A549 (cell line): ENCODE results near the gene COMMD2. TPM values are rescaled to one million over a fixed set of nuclear protein-coding genes. Genes with fewer than 3 reads are reported as not detected.

ENCODE experiments used
- ATAC-seq, 2 experiments: fragments of 200-7000 bp in 1 of 2; fragments of >200 bp in 1 of 2; cut with Nextera tagmentation in 1 of 2; cut with Tn5 transposase in 1 of 2; 3 replicates each; pipeline versions ENCODE4 v1.8.0 to v1.9.1; 2018 to 2020; ENCODE audit warnings: mild to moderate bottlenecking in 1 of 2, moderate library complexity in 1 of 2
- CTCF ChIA-PET: fragments of 300-600 bp; sonication (Branson Sonifier 250); formaldehyde crosslinking; extraction: SDS; loops from one replicate; lab custom pipeline; 2021; ENCODE audit warnings: antibody characterized with exemption, inconsistent platforms; lab: Yijun Ruan, JAX
- POLR2A ChIA-PET: fragments of 350-600 bp; formaldehyde crosslinking; extraction: SDS; loops from one replicate; lab custom pipeline; 2021; ENCODE audit warnings: antibody characterized with exemption, inconsistent platforms; lab: Yijun Ruan, JAX
- DNase-seq, 2 experiments: peaks; one replicate each; pipeline versions ENCODE4 v3.0.0 to v3.0.0-alpha.2; 2011 to 2016; ENCODE audit warnings: low read depth in 1 of 2, low spot score in 1 of 2
- FAIRE-seq: peaks from 2 replicates; lab custom pipeline; 2011; peaks lifted over from hg19 to GRCh38; lab: Jason Lieb, UNC
- H3K27ac ChIP-seq, 2 experiments: fragments of >200 bp; sonication (Bioruptor Twin); formaldehyde crosslinking; 3 replicates each; pipeline ENCODE4 v1.5.1; 2016 to 2017
- H3K4me1 ChIP-seq: fragments of >200 bp; sonication (Bioruptor Twin); formaldehyde crosslinking; 3 replicates; pipeline ENCODE4 v1.6.1; 2016
- H3K4me2 ChIP-seq: fragments of >200 bp; sonication (Bioruptor Twin); formaldehyde crosslinking; 3 replicates; pipeline ENCODE4 v1.6.1; 2016
- H3K4me3 ChIP-seq: fragments of >200 bp; sonication (Bioruptor Twin); formaldehyde crosslinking; 3 replicates; pipeline ENCODE4 v1.5.1; 2016
- H3K9me3 ChIP-seq: fragments of >200 bp; sonication (Bioruptor Twin); formaldehyde crosslinking; 3 replicates; pipeline ENCODE4 v1.6.1; 2016
- ATOH8 ChIP-seq: fragments of 250-450 bp; sonication (Bioruptor Pico); IDR thresholded peaks from 2 replicates; pipeline ENCODE4 v1.5.0; 2020; ENCODE audit warnings: low read depth, mild to moderate bottlenecking, moderate library complexity
- CBX8 ChIP-seq: fragments of 200-600 bp; sonication (generic); IDR thresholded peaks from 2 replicates; pipeline ENCODE4 v1.6.1; 2016
- CEBPB ChIP-seq, 2 experiments: fragments of >200 bp in 1 of 2; sonication (Bioruptor Twin) in 1 of 2; formaldehyde crosslinking in 1 of 2; IDR thresholded peaks; 2 replicates each; pipeline ENCODE4 v1.6.1; 2012 to 2016
- CHD2 ChIP-seq: fragments of 150-350 bp; IDR thresholded peaks from 2 replicates; pipeline ENCODE4 v1.6.1; 2014; ENCODE audit warnings: low read length; ENCODE audit not compliant: partially characterized antibody
- EHMT2 ChIP-seq: fragments of 200-600 bp; sonication (generic); IDR thresholded peaks from 2 replicates; pipeline ENCODE4 v1.6.1; 2016; ENCODE audit warnings: antibody characterized with exemption, low read depth, mild to moderate bottlenecking, moderate library complexity
- ELK1 ChIP-seq: fragments of 150-350 bp; IDR thresholded peaks from 2 replicates; pipeline ENCODE4 v1.6.1; 2014; ENCODE audit warnings: low read depth, mild to moderate bottlenecking, low read length
- EP300 ChIP-seq, 2 experiments: fragments of >200 bp; sonication (Bioruptor Twin); formaldehyde crosslinking; IDR thresholded peaks; 2 replicates in 1 of 2; 3 replicates in 1 of 2; pipeline ENCODE4 v1.6.1; 2016 to 2017
- ESRRA ChIP-seq: fragments of 150-350 bp; IDR thresholded peaks from 2 replicates; pipeline ENCODE4 v1.6.1; 2014; ENCODE audit warnings: mild to moderate bottlenecking, low read length, borderline replicate concordance
- GATA3 ChIP-seq: IDR thresholded peaks from 2 replicates; pipeline ENCODE4 v1.6.1; 2012; ENCODE audit warnings: borderline replicate concordance
- HDAC2 ChIP-seq: fragments of 200-600 bp; sonication (generic); IDR thresholded peaks from 2 replicates; pipeline ENCODE4 v1.6.1; 2016
- HEYL ChIP-seq: fragments of 250-450 bp; sonication (Bioruptor Pico); IDR thresholded peaks from 2 replicates; pipeline ENCODE4 v1.8.0; 2021; ENCODE audit warnings: mild to moderate bottlenecking, moderate library complexity
- HOXA7 ChIP-seq: fragments of 250-450 bp; sonication (Bioruptor Pico); IDR thresholded peaks from 2 replicates; pipeline ENCODE4 v1.5.0; 2020; ENCODE audit warnings: mild to moderate bottlenecking, moderate library complexity
- JUNB ChIP-seq: fragments of >200 bp; sonication (Bioruptor Twin); formaldehyde crosslinking; IDR thresholded peaks from 2 replicates; pipeline ENCODE4 v1.6.1; 2016
- KDM1A ChIP-seq: fragments of 200-600 bp; sonication (generic); IDR thresholded peaks from 2 replicates; pipeline ENCODE4 v1.6.1; 2016; ENCODE audit warnings: low read depth, mild to moderate bottlenecking
- KDM5A ChIP-seq: fragments of 200-600 bp; sonication (generic); IDR thresholded peaks from 2 replicates; pipeline ENCODE4 v1.6.1; 2016; ENCODE audit warnings: antibody characterized with exemption, mild to moderate bottlenecking
- MAFK ChIP-seq: fragments of 450-650 bp; IDR thresholded peaks from 2 replicates; pipeline ENCODE4 v1.6.1; 2014; ENCODE audit not compliant: partially characterized antibody
- MYC ChIP-seq: IDR thresholded peaks from 2 replicates; pipeline ENCODE4 v1.6.1; 2012; ENCODE audit warnings: mild to moderate bottlenecking, inconsistent platforms, low read length, improper control_type of control experiment, borderline replicate concordance
- NPAS2 ChIP-seq: fragments of 250-450 bp; sonication (Bioruptor Pico); IDR thresholded peaks from 2 replicates; pipeline ENCODE4 v1.8.0; 2022; ENCODE audit warnings: mild to moderate bottlenecking, moderate library complexity, borderline replicate concordance
- NR3C1 ChIP-seq: fragments of >200 bp; sonication (Bioruptor Twin); formaldehyde crosslinking; IDR thresholded peaks from 3 replicates; pipeline ENCODE4 v1.6.1; 2017
- PBX3 ChIP-seq: IDR thresholded peaks from 2 replicates; pipeline ENCODE4 v1.6.1; 2012
- PHF8 ChIP-seq: fragments of 200-600 bp; sonication (generic); IDR thresholded peaks from 2 replicates; pipeline ENCODE4 v1.6.1; 2016; ENCODE audit warnings: low read depth, mild to moderate bottlenecking, antibody characterized with exemption, moderate library complexity, borderline replicate concordance
- POLR2A ChIP-seq: IDR thresholded peaks from 2 replicates; pipeline ENCODE4 v1.6.1; 2012; ENCODE audit warnings: mild to moderate bottlenecking, low read length
- POLR2AphosphoS2 ChIP-seq: conservative IDR thresholded peaks from 2 replicates; pipeline ENCODE4 v1.6.1; 2012; ENCODE audit warnings: low read length, improper control_type of control experiment, inconsistent platforms
- RAD21 ChIP-seq, 2 experiments: fragments of >200 bp in 1 of 2; sonication (Bioruptor Twin) in 1 of 2; formaldehyde crosslinking in 1 of 2; IDR thresholded peaks in 1 of 2; conservative IDR thresholded peaks in 1 of 2; 2 replicates in 1 of 2; 3 replicates in 1 of 2; pipeline ENCODE4 v1.6.1; 2012 to 2018; ENCODE audit warnings: inconsistent platforms in 1 of 2
- RARB ChIP-seq: fragments of 250-450 bp; sonication (Bioruptor Pico); IDR thresholded peaks from 2 replicates; pipeline ENCODE4 v1.8.0; 2021; ENCODE audit warnings: mild to moderate bottlenecking, moderate library complexity
- REST ChIP-seq: fragments of 200-600 bp; sonication (generic); IDR thresholded peaks from 2 replicates; pipeline ENCODE4 v1.6.1; 2016; ENCODE audit warnings: antibody characterized with exemption, mild to moderate bottlenecking, moderate library complexity
- SMC3 ChIP-seq: fragments of >200 bp; sonication (Bioruptor Twin); formaldehyde crosslinking; IDR thresholded peaks from 3 replicates; pipeline ENCODE4 v1.6.1; 2018; ENCODE audit warnings: inconsistent platforms
- SREBF2 ChIP-seq: fragments of 450-650 bp; IDR thresholded peaks from 2 replicates; pipeline ENCODE4 v1.6.1; 2014; ENCODE audit warnings: mild to moderate bottlenecking, moderate library complexity
- TFCP2L1 ChIP-seq: fragments of 250-450 bp; sonication (Bioruptor Pico); IDR thresholded peaks from 2 replicates; pipeline ENCODE4 v1.5.0; 2021; ENCODE audit warnings: mild to moderate bottlenecking
- TP53 ChIP-seq: fragments of 250-450 bp; sonication (Bioruptor Pico); IDR thresholded peaks from 2 replicates; pipeline ENCODE4 v1.5.0; 2021; ENCODE audit warnings: mild to moderate bottlenecking, moderate library complexity
- ZC3H11A ChIP-seq: fragments of 450-650 bp; IDR thresholded peaks from 2 replicates; pipeline ENCODE4 v1.6.1; 2014; ENCODE audit warnings: antibody characterized with exemption, mild to moderate bottlenecking
- ZNF302 ChIP-seq: fragments of 250-450 bp; sonication (Bioruptor Pico); IDR thresholded peaks from 2 replicates; pipeline ENCODE4 v1.9.0; 2021; ENCODE audit warnings: inconsistent platforms, mild to moderate bottlenecking, moderate library complexity
- ZSCAN20 ChIP-seq: fragments of 250-450 bp; sonication (Bioruptor Pico); IDR thresholded peaks from 2 replicates; pipeline ENCODE4 v1.8.0; 2022; ENCODE audit warnings: mild to moderate bottlenecking, moderate library complexity
- WGBS: methylation state at CpG from one replicate; pipeline ENCODE4 v1.1.6; 2017; ENCODE audit errors: missing lambda C conversion rate; 5-methylcytosine and 5-hydroxymethylcytosine counted together
- polyA plus RNA-seq, 4 experiments: library from polyadenylated mRNA; depleted of rRNA in 3 of 4; stranded (reverse); fragments of >200 nt; fragmentation: RNase III in 1 of 4; extraction: RNeasy Plus Mini Kit Qiagen cat#74134 plus additional on column Dnase treatment in 1 of 4; gene quantifications; 2 replicates in 3 of 4; 3 replicates in 1 of 4; pipeline ENCODE4 v1.2.3, GENCODE V29; 2011 to 2017

The COMMD2 gene
- polyA plus RNA-seq, 2 of the 4 experiments (the other 2 are of a cell fraction), result 20.5 to 76.1 TPM

- no peak for TF ChIP-seq HDAC2
- no peak for TF ChIP-seq TP53 (CRISPR knock-in tag)
- no peak; the same call in 1 of the 2 replicates for TF ChIP-seq ZC3H11A
- TF ChIP-seq EHMT2, result no peak
- TF ChIP-seq CBX8, result no peak
- no peak for TF ChIP-seq HOXA7 (CRISPR knock-in tag)
- peak; percentile 31; the same call in 1 of the 2 replicates for TF ChIP-seq ATOH8 (CRISPR knock-in tag)
- no peak for TF ChIP-seq MYC
- TF ChIP-seq GATA3, result no peak; the same call in 1 of the 2 replicates
- TF ChIP-seq POLR2AphosphoS2, result no peak
- no peak for TF ChIP-seq ZNF302 (CRISPR knock-in tag)
- TF ChIP-seq ZSCAN20 (CRISPR knock-in tag), result no peak
- TF ChIP-seq SMC3, result peak; percentile 79
- TF ChIP-seq ELK1, result 0 out of 2 replicates have a peak, but pooled peaks have one; percentile 64
- no peak for TF ChIP-seq EP300 (IDR thresholded peaks at IDR 0.05)
- no peak for TF ChIP-seq ESRRA
- no peak for TF ChIP-seq TFCP2L1
- peak; percentile 85 for TF ChIP-seq KDM5A
- no peak for TF ChIP-seq NR3C1
- no peak for TF ChIP-seq NPAS2 (CRISPR knock-in tag)
- TF ChIP-seq SREBF2, result no peak
- TF ChIP-seq RAD21 (conservative IDR thresholded peaks at IDR 0.05 in 1 of 2, IDR thresholded peaks at IDR 0.05 in 1 of 2), result peak; percentile 53 to 65; a peak in 4 of 5 replicates
- no peak for TF ChIP-seq RARB (CRISPR knock-in tag)
- TF ChIP-seq KDM1A, result no peak
- TF ChIP-seq REST, result no peak
Observed at GRCh38 chr3:149752051-149752787, at the start of gene COMMD2 (continued).

GRCh38 chr3:149801639-149802038, 49.4 kb upstream of the COMMD2 start:
- peaks cover 12% of the 10 kb centered on the region for H3K4me1 ChIP-seq
- WGBS, result 8% methylated on average over 5 of the region's 5 CpGs
- ATAC-seq, result peak; percentile 62 to 72; a peak in 4 of 6 replicates
- H3K4me2 ChIP-seq, result peak overlapping the region; percentile 66
- CTCF ChIA-PET, result interaction anchor here (0.7 to 3.3 kb wide), 3 partner anchors 25 to 36 kb away, joined by 4 to 14 read pairs (median 4); no protein-coding TSS in a partner anchor
- DNase-seq, result peak in 1 of 2 experiments; percentile 46
- H3K27ac ChIP-seq, result peak overlapping the region; percentile 48 to 69
- H3K4me3 ChIP-seq, result no peak overlapping the region
- TF ChIP-seq HOXA7 (CRISPR knock-in tag) (no peak), MAFK (no peak), KDM5A (no peak), CEBPB (IDR thresholded peaks at IDR 0.05) (no peak), KDM1A (no peak), POLR2AphosphoS2 (no peak), PHF8 (no peak), HEYL (CRISPR knock-in tag) (no peak), POLR2A (no peak), GATA3 (no peak), PBX3 (no peak), CHD2 (no peak), JUNB (no peak), RAD21 (conservative IDR thresholded peaks at IDR 0.05 in 1 of 2, IDR thresholded peaks at IDR 0.05 in 1 of 2) (no peak), ZSCAN20 (CRISPR knock-in tag) (no peak)
- POLR2A ChIA-PET, result no interaction called here
- peak; percentile 36 for FAIRE-seq
- H3K9me3 ChIP-seq, result no peaks in the 10 kb centered on the region
